ENCODE results near the gene ZSWIM3. TPM values are rescaled to one million over a fixed set of nuclear protein-coding genes. Genes with fewer than 3 reads are reported as not detected.

ZSWIM3 gene
- total and polyA plus RNA-seq, 2 donors (not counting 1 experiment from before 2014, with no cell fraction given), result 3.6 to 7.6 TPM

DNA sequence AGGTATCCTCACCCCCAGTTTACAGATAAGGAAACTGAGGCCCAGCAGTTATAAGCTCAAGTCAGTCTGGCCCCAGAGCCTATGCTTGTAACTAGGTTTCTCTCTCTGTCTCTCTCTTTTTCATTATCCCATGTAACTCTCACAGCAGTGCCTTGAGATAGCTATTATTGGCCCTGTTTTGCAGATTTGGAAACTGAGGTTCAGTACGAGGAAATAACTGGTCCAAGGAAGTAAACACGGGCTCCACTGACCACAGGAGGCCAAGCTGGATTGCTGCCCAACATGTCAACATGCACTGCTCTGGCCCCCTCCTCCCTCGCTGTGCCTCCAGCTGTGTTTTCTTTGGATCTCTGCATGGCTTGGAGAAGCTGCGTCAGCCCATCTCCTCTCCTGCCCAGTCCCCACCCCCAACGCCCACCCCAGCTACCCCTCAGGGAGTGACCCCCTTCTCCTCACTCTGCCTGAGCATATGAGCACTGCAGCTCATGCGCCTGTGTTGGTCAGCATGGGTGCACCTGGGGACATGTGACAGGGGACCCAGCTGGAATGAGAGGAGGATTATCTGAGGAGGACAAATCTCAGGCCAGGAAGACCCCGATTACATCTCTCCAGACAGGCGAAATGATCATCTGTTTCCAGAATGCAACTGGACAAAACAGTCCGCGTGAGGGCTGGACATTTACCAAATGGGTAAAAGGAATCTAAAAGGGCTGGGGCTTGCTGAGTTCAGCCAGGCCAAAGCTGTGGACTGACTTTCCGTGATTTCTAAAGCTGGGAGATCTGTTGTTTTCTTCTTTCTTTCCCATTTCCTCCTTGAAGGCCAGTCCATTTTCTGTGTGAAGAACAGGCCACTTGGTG, 62.4 kb downstream of the ZSWIM3 start:
- H3K9ac ChIP-seq (ENCODE audit: insufficient read depth, low read length), result peak overlapping the region; percentile 34
- H2AFZ ChIP-seq (ENCODE audit: low read length), result peak overlapping the region; percentile 1
- peak overlapping the region; percentile 79 for H3K4me2 ChIP-seq (ENCODE audit: extremely low read depth, insufficient read depth, low read length)
- peak overlapping the region in 2 of 4 experiments; percentile 8 to 18 for H3K4me3 ChIP-seq (replicated peaks in 1 of 4; ENCODE audit: control extremely low read depth in 1 of 4, insufficient read depth in 1 of 4, low read depth in 3 of 4, low read length in 4 of 4)
- no peaks in the 10 kb centered on the region for H3K9me3 ChIP-seq (ENCODE audit: control insufficient read depth, insufficient read depth, low read depth, low read length)
- peak; percentile 85 to 97 for DNase-seq (ENCODE audit: low read depth in 2 of 2)
- H4K20me1 ChIP-seq (ENCODE audit: control insufficient read depth, extremely low read depth, insufficient read depth, low read length), result no peaks in the 10 kb centered on the region
- no peaks in the 10 kb centered on the region for H3K79me2 ChIP-seq (ENCODE audit: control insufficient read depth, insufficient read depth, low read length)
- H3K27me3 ChIP-seq (ENCODE audit: control insufficient read depth, insufficient read depth, low read length), result no peaks in the 10 kb centered on the region
- peaks cover 25% of the 10 kb centered on the region for H3K4me1 ChIP-seq (ENCODE audit: control insufficient read depth, extremely low read depth, insufficient read depth, low read length)
- TF ChIP-seq, protein P1, sequence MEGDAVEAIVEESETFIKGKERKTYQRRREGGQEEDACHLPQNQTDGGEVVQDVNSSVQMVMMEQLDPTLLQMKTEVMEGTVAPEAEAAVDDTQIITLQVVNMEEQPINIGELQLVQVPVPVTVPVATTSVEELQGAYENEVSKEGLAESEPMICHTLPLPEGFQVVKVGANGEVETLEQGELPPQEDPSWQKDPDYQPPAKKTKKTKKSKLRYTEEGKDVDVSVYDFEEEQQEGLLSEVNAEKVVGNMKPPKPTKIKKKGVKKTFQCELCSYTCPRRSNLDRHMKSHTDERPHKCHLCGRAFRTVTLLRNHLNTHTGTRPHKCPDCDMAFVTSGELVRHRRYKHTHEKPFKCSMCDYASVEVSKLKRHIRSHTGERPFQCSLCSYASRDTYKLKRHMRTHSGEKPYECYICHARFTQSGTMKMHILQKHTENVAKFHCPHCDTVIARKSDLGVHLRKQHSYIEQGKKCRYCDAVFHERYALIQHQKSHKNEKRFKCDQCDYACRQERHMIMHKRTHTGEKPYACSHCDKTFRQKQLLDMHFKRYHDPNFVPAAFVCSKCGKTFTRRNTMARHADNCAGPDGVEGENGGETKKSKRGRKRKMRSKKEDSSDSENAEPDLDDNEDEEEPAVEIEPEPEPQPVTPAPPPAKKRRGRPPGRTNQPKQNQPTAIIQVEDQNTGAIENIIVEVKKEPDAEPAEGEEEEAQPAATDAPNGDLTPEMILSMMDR (conservative IDR thresholded peaks at IDR 0.05 in 1 of 2, IDR thresholded peaks at IDR 0.05 in 1 of 2; ENCODE audit: low read depth in 1 of 2, low read length in 2 of 2), result no peak
- no peak for TF ChIP-seq EZH2 (IDR thresholded peaks at IDR 0.05; ENCODE audit: low read length, missing control alignments)
- no peaks in the 10 kb centered on the region for H3K36me3 ChIP-seq (ENCODE audit: control insufficient read depth, insufficient read depth, low read length)
- H3K27ac ChIP-seq (ENCODE audit: insufficient read depth, low read length), result peak overlapping the region; percentile 46

DNA sequence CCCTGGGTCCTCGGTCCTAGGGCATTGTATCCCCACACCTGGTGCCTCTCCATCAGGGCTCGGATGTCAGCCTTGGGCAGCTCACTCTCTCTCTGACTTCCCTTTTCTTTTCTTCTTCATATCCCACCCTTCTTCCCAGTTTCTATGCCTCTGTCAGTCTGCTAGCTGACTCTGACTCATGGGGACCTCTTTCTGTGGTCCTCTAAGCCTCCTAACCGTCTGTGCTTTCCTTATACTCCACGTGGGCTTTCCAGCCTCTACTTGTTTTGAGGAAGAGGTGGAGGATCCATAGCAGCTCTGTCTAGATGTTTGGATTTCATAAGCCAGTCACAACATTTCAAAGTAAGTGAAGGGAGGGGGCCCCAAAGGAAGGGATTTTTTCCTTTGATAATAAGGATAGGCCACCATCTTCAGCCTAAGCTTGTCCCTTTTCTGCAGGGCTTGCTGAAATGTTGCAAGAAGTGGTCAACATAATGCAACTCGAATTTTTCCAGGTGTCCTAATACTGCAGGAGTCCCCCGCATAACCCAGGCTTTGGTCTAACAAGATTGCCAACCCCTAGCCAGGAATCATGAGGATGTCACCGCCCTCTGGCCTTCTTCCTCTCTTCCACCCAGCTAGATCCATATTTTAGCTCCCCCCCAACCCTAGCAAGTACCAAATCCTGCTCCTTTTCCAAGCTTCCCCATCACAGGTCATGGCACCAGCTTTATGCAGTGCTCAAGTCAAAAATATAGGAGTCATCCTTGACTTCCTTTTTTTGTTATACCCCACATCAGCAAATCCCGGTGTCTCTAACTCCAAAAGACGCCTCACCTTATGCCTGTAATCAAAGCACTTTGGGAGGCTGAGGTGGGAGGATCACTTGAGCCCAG, 63.3 kb downstream of the ZSWIM3 start:
- no peak for TF ChIP-seq EZH2 (IDR thresholded peaks at IDR 0.05; ENCODE audit: low read length, missing control alignments)
- TF ChIP-seq, protein P1 (conservative IDR thresholded peaks at IDR 0.05 in 1 of 2, IDR thresholded peaks at IDR 0.05 in 1 of 2; ENCODE audit: low read depth in 1 of 2, low read length in 2 of 2), result no peak
- Histone ChIP-seq H3K27ac (ENCODE audit: insufficient read depth, low read length) (peak overlapping the region; percentile 46), H3K4me2 (ENCODE audit: extremely low read depth, insufficient read depth, low read length) (peak overlapping the region; percentile 79), H3K4me3 (replicated peaks in 1 of 4; ENCODE audit: control extremely low read depth in 1 of 4, insufficient read depth in 1 of 4, low read depth in 3 of 4, low read length in 4 of 4) (peak overlapping the region in 1 of 4 experiments; percentile 8), H2AFZ (ENCODE audit: low read length) (peak overlapping the region; percentile 1), H3K9ac (ENCODE audit: insufficient read depth, low read length) (no peak overlapping the region), H3K27me3 (ENCODE audit: control insufficient read depth, insufficient read depth, low read length) (no peaks in the 10 kb centered on the region), H4K20me1 (ENCODE audit: control insufficient read depth, extremely low read depth, insufficient read depth, low read length) (no peaks in the 10 kb centered on the region), H3K79me2 (ENCODE audit: control insufficient read depth, insufficient read depth, low read length) (no peaks in the 10 kb centered on the region), H3K4me1 (ENCODE audit: control insufficient read depth, extremely low read depth, insufficient read depth, low read length) (peaks cover 25% of the 10 kb centered on the region), H3K36me3 (ENCODE audit: control insufficient read depth, insufficient read depth, low read length) (no peaks in the 10 kb centered on the region), H3K9me3 (ENCODE audit: control insufficient read depth, insufficient read depth, low read depth, low read length) (no peaks in the 10 kb centered on the region)
- DNase-seq (ENCODE audit: low read depth in 2 of 2), result peak in 1 of 2 donors; percentile 41

All from fibroblast of lung (primary cell).